Fibroblast of lung (primary cell): ENCODE measurements around the gene TSHZ3.

Experiments
- CTCF ChIP-seq, 2 donors: IDR thresholded peaks in 1 of 2; conservative IDR thresholded peaks in 1 of 2; 1 replicate in 1 of 2; 2 replicates in 1 of 2; pipeline ENCODE4 v1.5.1; 2011 to 2012; ENCODE audit warnings: low read length in 2 of 2, control low read depth in 1 of 2, inconsistent platforms in 1 of 2, low read depth in 1 of 2, mild to moderate bottlenecking in 1 of 2
- EZH2 ChIP-seq: IDR thresholded peaks from 2 replicates; pipeline ENCODE4 v1.5.1; 2012; ENCODE audit warnings: low read length, control low read depth, mild to moderate bottlenecking; ENCODE audit errors: missing control alignments

GRCh38 chr19:31378404-31378803 lies 29.2 kb upstream of the TSHZ3 start:
- TF ChIP-seq CTCF (conservative IDR thresholded peaks at IDR 0.05 in 1 of 2, IDR thresholded peaks at IDR 0.05 in 1 of 2; ENCODE audit: low read depth in 1 of 2, low read length in 2 of 2) (no peak), EZH2 (no peak)
